Measurements from ENCODE around the gene DCPS. TPM values are rescaled to one million over a fixed set of nuclear protein-coding genes. Genes with fewer than 3 reads are reported as not detected.

The DCPS gene
- total and polyA plus RNA-seq, 2 experiments from 2014 or later = 12.1 to 26.1 TPM

GRCh38 chr11:126332221-126332711 lies 28.4 kb downstream of the DCPS start:
- no peak overlapping the region for H2AFZ ChIP-seq
- TF ChIP-seq EZH2phosphoT487 (IDR thresholded peaks at IDR 0.05; ENCODE audit: insufficient read depth, low read depth) (no peak), EZH2 (IDR thresholded peaks at IDR 0.05; ENCODE audit: insufficient read depth, poor library complexity, severe bottlenecking) (no peak)
- peak overlapping the region; percentile 29 for H3K4me2 ChIP-seq (ENCODE audit: unreplicated experiment)
- H3K9me2 ChIP-seq (ENCODE audit: insufficient read depth) = no peaks in the 10 kb centered on the region
- peaks cover 25% of the 10 kb centered on the region for H3F3A ChIP-seq (ENCODE audit: insufficient read depth)
- in situ Hi-C loops (cut with MboI) = no loop called here
- WGBS, 2 experiments (ENCODE audit: low coverage in 1 of 2, low lambda C conversion rate in 2 of 2, missing lambda C conversion rate in 2 of 2) = 8 to 11% methylated on average over 5 of the region's 5 CpGs
- no peaks in the 10 kb centered on the region for H3K36me3 ChIP-seq (ENCODE audit: low read depth)
- H3K9ac ChIP-seq = peak overlapping the region; percentile 13; the same call in 1 of the 2 replicates
- no peaks in the 10 kb centered on the region for H3K27me3 ChIP-seq (replicated peaks; ENCODE audit: insufficient read depth)
- no peaks in the 10 kb centered on the region for H4K20me1 ChIP-seq (ENCODE audit: insufficient read depth)
- H3K79me2 ChIP-seq (ENCODE audit: insufficient read depth) = no peaks in the 10 kb centered on the region
- peak overlapping the region; percentile 42; the same call in 1 of the 2 replicates for H3K27ac ChIP-seq
- peak; percentile 96 for DNase-seq
- no peak overlapping the region for H3K4me3 ChIP-seq
- H3K4me1 ChIP-seq (ENCODE audit: insufficient read depth) = peaks cover 25% of the 10 kb centered on the region
- H3K9me3 ChIP-seq (ENCODE audit: low read depth) = no peaks in the 10 kb centered on the region

- DNase-seq = no peak
- no peaks in the 10 kb centered on the region for H3K79me2 ChIP-seq (ENCODE audit: insufficient read depth)
- no peak for TF ChIP-seq EZH2 (IDR thresholded peaks at IDR 0.05; ENCODE audit: insufficient read depth, poor library complexity, severe bottlenecking)
- no peak for TF ChIP-seq EZH2phosphoT487 (IDR thresholded peaks at IDR 0.05; ENCODE audit: insufficient read depth, low read depth)
- H3K4me3 ChIP-seq = no peak overlapping the region
- H3K27me3 ChIP-seq (replicated peaks; ENCODE audit: insufficient read depth) = no peaks in the 10 kb centered on the region
- H4K20me1 ChIP-seq (ENCODE audit: insufficient read depth) = no peaks in the 10 kb centered on the region
- no peak overlapping the region for H3K27ac ChIP-seq
- no peaks in the 10 kb centered on the region for H3K9me3 ChIP-seq (ENCODE audit: low read depth)
- peaks cover 25% of the 10 kb centered on the region for H3K4me1 ChIP-seq (ENCODE audit: insufficient read depth)
- in situ Hi-C loops (cut with MboI) = no loop called here
- H3F3A ChIP-seq (ENCODE audit: insufficient read depth) = peaks cover 25% of the 10 kb centered on the region
- no peak overlapping the region for H3K4me2 ChIP-seq (ENCODE audit: unreplicated experiment)
- no peaks in the 10 kb centered on the region for H3K9me2 ChIP-seq (ENCODE audit: insufficient read depth)
- H3K9ac ChIP-seq = no peak overlapping the region
- no peaks in the 10 kb centered on the region for H3K36me3 ChIP-seq (ENCODE audit: low read depth)
- WGBS, 2 experiments (ENCODE audit: low coverage in 1 of 2, low lambda C conversion rate in 2 of 2, missing lambda C conversion rate in 2 of 2) = 83 to 85% methylated on average over 7 of the region's 7 CpGs
- H2AFZ ChIP-seq = no peak overlapping the region
These were observed 29.3 kb downstream of the DCPS start for GRCh38 chr11:126333142-126333541.

GRCh38 chr11:126334659-126335462 lies 31.0 kb downstream of the DCPS start:
- H2AFZ ChIP-seq = no peak overlapping the region
- no peak overlapping the region for H3K4me2 ChIP-seq (ENCODE audit: unreplicated experiment)
- H3K4me1 ChIP-seq (ENCODE audit: insufficient read depth) = peaks cover 25% of the 10 kb centered on the region
- H4K20me1 ChIP-seq (ENCODE audit: insufficient read depth) = no peaks in the 10 kb centered on the region
- no peaks in the 10 kb centered on the region for H3K9me2 ChIP-seq (ENCODE audit: insufficient read depth)
- WGBS, 2 experiments (ENCODE audit: low coverage in 1 of 2, low lambda C conversion rate in 2 of 2, missing lambda C conversion rate in 2 of 2) = 61 to 62% methylated on average over 6 of the region's 6 CpGs
- H3K9ac ChIP-seq = no peak overlapping the region
- H3K36me3 ChIP-seq (ENCODE audit: low read depth) = no peaks in the 10 kb centered on the region
- no peaks in the 10 kb centered on the region for H3K9me3 ChIP-seq (ENCODE audit: low read depth)
- H3K4me3 ChIP-seq = no peak overlapping the region
- in situ Hi-C loops (cut with MboI) = no loop called here
- H3F3A ChIP-seq (ENCODE audit: insufficient read depth) = peaks cover 15% of the 10 kb centered on the region
- peak; percentile 83 for DNase-seq
- no peaks in the 10 kb centered on the region for H3K27me3 ChIP-seq (replicated peaks; ENCODE audit: insufficient read depth)
- no peak for TF ChIP-seq EZH2 (IDR thresholded peaks at IDR 0.05; ENCODE audit: insufficient read depth, poor library complexity, severe bottlenecking)
- TF ChIP-seq EZH2phosphoT487 (IDR thresholded peaks at IDR 0.05; ENCODE audit: insufficient read depth, low read depth) = no peak
- H3K79me2 ChIP-seq (ENCODE audit: insufficient read depth) = no peaks in the 10 kb centered on the region
- no peak overlapping the region for H3K27ac ChIP-seq

- no peak overlapping the region for H3K4me3 ChIP-seq
- no peaks in the 10 kb centered on the region for H3K27me3 ChIP-seq (replicated peaks; ENCODE audit: insufficient read depth)
- peaks cover 12% of the 10 kb centered on the region; the same call in 1 of the 2 replicates for H3F3A ChIP-seq (ENCODE audit: insufficient read depth)
- no peak for DNase-seq
- H3K79me2 ChIP-seq (ENCODE audit: insufficient read depth) = no peaks in the 10 kb centered on the region
- H2AFZ ChIP-seq = no peak overlapping the region
- peaks cover 25% of the 10 kb centered on the region for H3K4me1 ChIP-seq (ENCODE audit: insufficient read depth)
- 83 to 84% methylated on average over 5 of the region's 5 CpGs for WGBS, 2 experiments (ENCODE audit: low coverage in 1 of 2, low lambda C conversion rate in 2 of 2, missing lambda C conversion rate in 2 of 2)
- H3K36me3 ChIP-seq (ENCODE audit: low read depth) = no peaks in the 10 kb centered on the region
- no peak overlapping the region for H3K9ac ChIP-seq
- H3K9me3 ChIP-seq (ENCODE audit: low read depth) = no peaks in the 10 kb centered on the region
- in situ Hi-C loops (cut with MboI) = no loop called here
- H3K27ac ChIP-seq = no peak overlapping the region
- H3K9me2 ChIP-seq (ENCODE audit: insufficient read depth) = no peaks in the 10 kb centered on the region
- no peak overlapping the region for H3K4me2 ChIP-seq (ENCODE audit: unreplicated experiment)
- H4K20me1 ChIP-seq (ENCODE audit: insufficient read depth) = no peaks in the 10 kb centered on the region
- no peak for TF ChIP-seq EZH2 (IDR thresholded peaks at IDR 0.05; ENCODE audit: insufficient read depth, poor library complexity, severe bottlenecking)
- TF ChIP-seq EZH2phosphoT487 (IDR thresholded peaks at IDR 0.05; ENCODE audit: insufficient read depth, low read depth) = no peak
These were observed 31.6 kb downstream of the DCPS start for GRCh38 chr11:126335463-126335760.
